Measurements from ENCODE around the gene FBXO2. TPM values are rescaled to one million over a fixed set of nuclear protein-coding genes. Genes with fewer than 3 reads are reported as not detected.

The FBXO2 gene
- polyA plus RNA-seq, 2 donors: 7.6 to 8.5 TPM

GRCh38 chr1:11671544-11672286, 17.5 kb upstream of the FBXO2 start:
- Histone ChIP-seq H3K4me1 (ENCODE audit: control insufficient read depth in 2 of 2, insufficient read depth in 2 of 2, low read length in 1 of 2) (no peaks in the 10 kb centered on the region), H3K36me3 (ENCODE audit: control insufficient read depth in 2 of 2, insufficient read depth in 2 of 2, low read length in 1 of 2) (peaks cover 7 to 36% of the 10 kb centered on the region in 2 donors), H3K27me3 (ENCODE audit: control insufficient read depth in 1 of 2, insufficient read depth in 2 of 2, low read length in 2 of 2) (no peaks in the 10 kb centered on the region), H3K27ac (ENCODE audit: low read depth in 2 of 2, low read length in 1 of 2) (no peak overlapping the region), H3K9me3 (ENCODE audit: control insufficient read depth in 2 of 2, insufficient read depth in 1 of 2, low read depth in 1 of 2, low read length in 1 of 2) (no peaks in the 10 kb centered on the region), H3K4me3 (ENCODE audit: low read depth in 1 of 2, low read length in 2 of 2) (no peak overlapping the region)
- 86 to 91% methylated on average over 14 of the region's 14 CpGs for WGBS, 2 donors

GRCh38 chr1:11671205-11671543, 16.9 kb upstream of the FBXO2 start:
- Histone ChIP-seq H3K27me3 (ENCODE audit: control insufficient read depth in 1 of 2, insufficient read depth in 2 of 2, low read length in 2 of 2) (no peaks in the 10 kb centered on the region), H3K27ac (ENCODE audit: low read depth in 2 of 2, low read length in 1 of 2) (no peak overlapping the region), H3K4me3 (ENCODE audit: low read depth in 1 of 2, low read length in 2 of 2) (no peak overlapping the region), H3K4me1 (ENCODE audit: control insufficient read depth in 2 of 2, insufficient read depth in 2 of 2, low read length in 1 of 2) (no peaks in the 10 kb centered on the region), H3K9me3 (ENCODE audit: control insufficient read depth in 2 of 2, insufficient read depth in 1 of 2, low read depth in 1 of 2, low read length in 1 of 2) (no peaks in the 10 kb centered on the region), H3K36me3 (ENCODE audit: control insufficient read depth in 2 of 2, insufficient read depth in 2 of 2, low read length in 1 of 2) (peaks cover 7 to 32% of the 10 kb centered on the region in 2 donors)
- 80 to 84% methylated on average over 6 of the region's 6 CpGs for whole genome bisulfite sequencing, 2 donors

GRCh38 chr1:11670747-11671146, 16.5 kb upstream of the FBXO2 start:
- Histone ChIP-seq H3K4me1 (ENCODE audit: control insufficient read depth in 2 of 2, insufficient read depth in 2 of 2, low read length in 1 of 2) (no peaks in the 10 kb centered on the region), H3K9me3 (ENCODE audit: control insufficient read depth in 2 of 2, insufficient read depth in 1 of 2, low read depth in 1 of 2, low read length in 1 of 2) (no peaks in the 10 kb centered on the region), H3K4me3 (ENCODE audit: low read depth in 1 of 2, low read length in 2 of 2) (no peak overlapping the region), H3K36me3 (ENCODE audit: control insufficient read depth in 2 of 2, insufficient read depth in 2 of 2, low read length in 1 of 2) (peaks cover 7 to 31% of the 10 kb centered on the region in 2 donors), H3K27me3 (ENCODE audit: control insufficient read depth in 1 of 2, insufficient read depth in 2 of 2, low read length in 2 of 2) (no peaks in the 10 kb centered on the region), H3K27ac (ENCODE audit: low read depth in 2 of 2, low read length in 1 of 2) (no peak overlapping the region)
- WGBS, 2 donors: 74 to 75% methylated on average over 6 of the region's 6 CpGs

- Histone ChIP-seq H3K9me3 (ENCODE audit: control insufficient read depth in 2 of 2, insufficient read depth in 1 of 2, low read depth in 1 of 2, low read length in 1 of 2) (no peaks in the 10 kb centered on the region), H3K36me3 (ENCODE audit: control insufficient read depth in 2 of 2, insufficient read depth in 2 of 2, low read length in 1 of 2) (peaks cover 4 to 18% of the 10 kb centered on the region in 2 donors), H3K27me3 (ENCODE audit: control insufficient read depth in 1 of 2, insufficient read depth in 2 of 2, low read length in 2 of 2) (no peaks in the 10 kb centered on the region), H3K4me3 (ENCODE audit: low read depth in 1 of 2, low read length in 2 of 2) (no peak overlapping the region), H3K27ac (ENCODE audit: low read depth in 2 of 2, low read length in 1 of 2) (no peak overlapping the region), H3K4me1 (ENCODE audit: control insufficient read depth in 2 of 2, insufficient read depth in 2 of 2, low read length in 1 of 2) (no peaks in the 10 kb centered on the region)
- 86 to 91% methylated on average over 14 of the region's 14 CpGs for WGBS, 2 donors
Measured at GRCh38 chr1:11668516-11668915, 14.3 kb upstream of the FBXO2 start.

GRCh38 chr1:11664336-11665065, 10.3 kb upstream of the FBXO2 start:
- Histone ChIP-seq H3K27ac (ENCODE audit: low read depth in 2 of 2, low read length in 1 of 2) (peak overlapping the region; percentile 68 to 77), H3K4me1 (ENCODE audit: control insufficient read depth in 2 of 2, insufficient read depth in 2 of 2, low read length in 1 of 2) (no peaks in the 10 kb centered on the region), H3K9me3 (ENCODE audit: control insufficient read depth in 2 of 2, insufficient read depth in 1 of 2, low read depth in 1 of 2, low read length in 1 of 2) (no peaks in the 10 kb centered on the region), H3K27me3 (ENCODE audit: control insufficient read depth in 1 of 2, insufficient read depth in 2 of 2, low read length in 2 of 2) (no peaks in the 10 kb centered on the region), H3K4me3 (ENCODE audit: low read depth in 1 of 2, low read length in 2 of 2) (peak overlapping the region; percentile 51 to 77), H3K36me3 (ENCODE audit: control insufficient read depth in 2 of 2, insufficient read depth in 2 of 2, low read length in 1 of 2) (peaks cover 0 to 8% of the 10 kb centered on the region in 2 donors)
- 1% methylated on average over 31 to 66 of the region's 66 CpGs for WGBS, 2 donors

GRCh38 chr1:11661103-11661502, 6.9 kb upstream of the FBXO2 start:
- 90 to 94% methylated on average over 17 of the region's 17 CpGs for WGBS, 2 donors
- Histone ChIP-seq H3K9me3 (ENCODE audit: control insufficient read depth in 2 of 2, insufficient read depth in 1 of 2, low read depth in 1 of 2, low read length in 1 of 2) (no peaks in the 10 kb centered on the region), H3K4me1 (ENCODE audit: control insufficient read depth in 2 of 2, insufficient read depth in 2 of 2, low read length in 1 of 2) (no peaks in the 10 kb centered on the region), H3K36me3 (ENCODE audit: control insufficient read depth in 2 of 2, insufficient read depth in 2 of 2, low read length in 1 of 2) (peaks cover 0 to 11% of the 10 kb centered on the region in 2 donors), H3K27ac (ENCODE audit: low read depth in 2 of 2, low read length in 1 of 2) (no peak overlapping the region), H3K27me3 (ENCODE audit: control insufficient read depth in 1 of 2, insufficient read depth in 2 of 2, low read length in 2 of 2) (no peaks in the 10 kb centered on the region), H3K4me3 (ENCODE audit: low read depth in 1 of 2, low read length in 2 of 2) (no peak overlapping the region)

- WGBS, 2 donors: 83 to 87% methylated on average over 4 of the region's 4 CpGs
- Histone ChIP-seq H3K4me1 (ENCODE audit: control insufficient read depth in 2 of 2, insufficient read depth in 2 of 2, low read length in 1 of 2) (peaks cover 3 to 8% of the 10 kb centered on the region in 2 donors), H3K27ac (ENCODE audit: low read depth in 2 of 2, low read length in 1 of 2) (no peak overlapping the region)
Measured at GRCh38 chr1:11659748-11660147, 5.5 kb upstream of the FBXO2 start.

GRCh38 chr1:11658542-11658941, 4.3 kb upstream of the FBXO2 start:
- peaks cover 6 to 8% of the 10 kb centered on the region in 2 donors for H3K4me1 ChIP-seq (ENCODE audit: control insufficient read depth in 2 of 2, insufficient read depth in 2 of 2, low read length in 1 of 2)
- WGBS, 2 donors: 88 to 90% methylated on average over 23 of the region's 23 CpGs
- no peak overlapping the region for H3K4me3 ChIP-seq (ENCODE audit: low read depth in 1 of 2, low read length in 2 of 2)
- no peak overlapping the region for H3K27ac ChIP-seq (ENCODE audit: low read depth in 2 of 2, low read length in 1 of 2)
- H3K9me3 ChIP-seq (ENCODE audit: control insufficient read depth in 2 of 2, insufficient read depth in 1 of 2, low read depth in 1 of 2, low read length in 1 of 2): no peaks in the 10 kb centered on the region
- no peaks in the 10 kb centered on the region for H3K27me3 ChIP-seq (ENCODE audit: control insufficient read depth in 1 of 2, insufficient read depth in 2 of 2, low read length in 2 of 2)
- peaks cover 0 to 14% of the 10 kb centered on the region in 2 donors for H3K36me3 ChIP-seq (ENCODE audit: control insufficient read depth in 2 of 2, insufficient read depth in 2 of 2, low read length in 1 of 2)

More at GRCh38 chr1:11659748-11660147, 5.5 kb upstream of the FBXO2 start:
- no peak overlapping the region for H3K4me3 ChIP-seq (ENCODE audit: low read depth in 1 of 2, low read length in 2 of 2)
- no peaks in the 10 kb centered on the region for H3K27me3 ChIP-seq (ENCODE audit: control insufficient read depth in 1 of 2, insufficient read depth in 2 of 2, low read length in 2 of 2)
- H3K36me3 ChIP-seq (ENCODE audit: control insufficient read depth in 2 of 2, insufficient read depth in 2 of 2, low read length in 1 of 2): peaks cover 0 to 14% of the 10 kb centered on the region in 2 donors
- no peaks in the 10 kb centered on the region for H3K9me3 ChIP-seq (ENCODE audit: control insufficient read depth in 2 of 2, insufficient read depth in 1 of 2, low read depth in 1 of 2, low read length in 1 of 2)

- WGBS, 2 donors: 75 to 80% methylated on average over 6 of the region's 6 CpGs
- no peaks in the 10 kb centered on the region for H3K9me3 ChIP-seq (ENCODE audit: control insufficient read depth in 2 of 2, insufficient read depth in 1 of 2, low read depth in 1 of 2, low read length in 1 of 2)
- no peak overlapping the region for H3K27ac ChIP-seq (ENCODE audit: low read depth in 2 of 2, low read length in 1 of 2)
- H3K36me3 ChIP-seq (ENCODE audit: control insufficient read depth in 2 of 2, insufficient read depth in 2 of 2, low read length in 1 of 2): peaks cover 0 to 14% of the 10 kb centered on the region in 2 donors
- H3K4me1 ChIP-seq (ENCODE audit: control insufficient read depth in 2 of 2, insufficient read depth in 2 of 2, low read length in 1 of 2): peaks cover 6 to 8% of the 10 kb centered on the region in 2 donors
- no peaks in the 10 kb centered on the region for H3K27me3 ChIP-seq (ENCODE audit: control insufficient read depth in 1 of 2, insufficient read depth in 2 of 2, low read length in 2 of 2)
- no peak overlapping the region for H3K4me3 ChIP-seq (ENCODE audit: low read depth in 1 of 2, low read length in 2 of 2)
Measured at GRCh38 chr1:11657654-11658053, 3.4 kb upstream of the FBXO2 start.
